Natural killer cell treated with Interleukin-12 subunit alpha and Interleukin-12 subunit beta and Interleukin-15 and Interleukin-18, amount 100 ng/mL, for 72 hours (primary cell): ENCODE measurements around the gene EXOC6. TPM values are rescaled to one million over a fixed set of nuclear protein-coding genes. Genes with fewer than 3 reads are reported as not detected.

Source experiments
- ATAC-seq, 2 donors: fragments of 150-1000 bp; cut with Tn5 transposase in 1 of 2; sonication (Bioruptor Pico), chemical (Tn5 transposase) in 1 of 2; 2 replicates each; pipeline ENCODE4 v1.10.0; 2021
- DNase-seq: peaks from one replicate; pipeline ENCODE4 v3.0.0; 2022; ENCODE audit warnings: low spot score
- H3K27ac Mint-ChIP-seq, 2 donors: 1 replicate in 1 of 2; 2 replicates in 1 of 2; pipeline ENCODE4 v1.8.0; 2022; ENCODE audit warnings: mixed read lengths in 2 of 2, mild to moderate bottlenecking in 1 of 2, moderate library complexity in 1 of 2
- H3K27me3 Mint-ChIP-seq, 2 donors: 1 replicate in 1 of 2; 2 replicates in 1 of 2; pipeline ENCODE4 v1.8.0; 2022; ENCODE audit warnings: mixed read lengths in 2 of 2
- H3K36me3 Mint-ChIP-seq: one replicate; pipeline ENCODE4 v1.8.0; 2022; ENCODE audit warnings: mixed read lengths
- H3K4me1 Mint-ChIP-seq, 2 donors: 1 replicate in 1 of 2; 2 replicates in 1 of 2; pipeline ENCODE4 v1.8.0; 2022; ENCODE audit warnings: low read depth in 2 of 2, mixed read lengths in 2 of 2, mild to moderate bottlenecking in 1 of 2
- H3K4me3 Mint-ChIP-seq: one replicate; pipeline ENCODE4 v1.8.0; 2022; ENCODE audit warnings: mixed read lengths
- H3K9me3 Mint-ChIP-seq: 2 replicates; pipeline ENCODE4 v1.8.0; 2022; ENCODE audit warnings: mixed read lengths
- total RNA-seq, 2 donors: library from RNA; stranded (reverse); gene quantifications; one replicate each; pipeline ENCODE4 v1.2.3, GENCODE V29; 2022

Gene EXOC6
- total RNA-seq, 2 donors from 2014 or later: 9.7 to 14.7 TPM

- H3K36me3 Mint-ChIP-seq: no peaks in the 10 kb centered on the region
- ATAC-seq (no peak), DNase-seq (no peak)
- H3K4me3 Mint-ChIP-seq: no peak overlapping the region
- H3K4me1 Mint-ChIP-seq: peaks cover 6 to 19% of the 10 kb centered on the region in 2 donors
- H3K9me3 Mint-ChIP-seq: no peaks in the 10 kb centered on the region
- no peak overlapping the region for H3K27ac Mint-ChIP-seq
- H3K27me3 Mint-ChIP-seq: no peaks in the 10 kb centered on the region
Measured at GRCh38 chr10:92995509-92995908, 147.2 kb downstream of the EXOC6 start.

GRCh38 chr10:92997620-92998019 is 149.3 kb downstream of the EXOC6 start:
- Mint-ChIP-seq H3K36me3 (no peaks in the 10 kb centered on the region), H3K4me3 (no peak overlapping the region), H3K4me1 (peaks cover 4 to 14% of the 10 kb centered on the region in 2 donors), H3K27ac (no peak overlapping the region), H3K9me3 (no peaks in the 10 kb centered on the region), H3K27me3 (no peaks in the 10 kb centered on the region)
- ATAC-seq: no peak
- no peak for DNase-seq

- Mint-ChIP-seq H3K4me1 (peaks cover 0 to 3% of the 10 kb centered on the region in 2 donors), H3K9me3 (no peaks in the 10 kb centered on the region), H3K27ac (no peak overlapping the region), H3K27me3 (no peaks in the 10 kb centered on the region), H3K36me3 (no peaks in the 10 kb centered on the region), H3K4me3 (no peak overlapping the region)
- DNase-seq (no peak), ATAC-seq (no peak)
Measured at GRCh38 chr10:92999191-92999590, 150.9 kb downstream of the EXOC6 start.

- Mint-ChIP-seq H3K4me1 (no peaks in the 10 kb centered on the region), H3K27me3 (no peaks in the 10 kb centered on the region), H3K4me3 (no peak overlapping the region), H3K27ac (no peak overlapping the region), H3K36me3 (no peaks in the 10 kb centered on the region), H3K9me3 (no peaks in the 10 kb centered on the region)
- ATAC-seq: no peak
- DNase-seq: no peak
Measured at GRCh38 chr10:93006435-93007039, 158.2 kb downstream of the EXOC6 start.

GRCh38 chr10:93015722-93016121 is 167.4 kb downstream of the EXOC6 start:
- Mint-ChIP-seq H3K4me3 (no peak overlapping the region), H3K27me3 (no peaks in the 10 kb centered on the region), H3K36me3 (no peaks in the 10 kb centered on the region), H3K9me3 (no peaks in the 10 kb centered on the region), H3K27ac (no peak overlapping the region), H3K4me1 (no peaks in the 10 kb centered on the region)
- DNase-seq (no peak), ATAC-seq (no peak)

- H3K4me3 Mint-ChIP-seq: no peak overlapping the region
- no peaks in the 10 kb centered on the region for H3K9me3 Mint-ChIP-seq
- H3K4me1 Mint-ChIP-seq: no peaks in the 10 kb centered on the region
- no peaks in the 10 kb centered on the region for H3K36me3 Mint-ChIP-seq
- DNase-seq: no peak
- ATAC-seq: no peak
- no peaks in the 10 kb centered on the region for H3K27me3 Mint-ChIP-seq
- H3K27ac Mint-ChIP-seq: no peak overlapping the region
Measured at GRCh38 chr10:93023013-93023650, 174.8 kb downstream of the EXOC6 start.

GRCh38 chr10:93026072-93026471 is 177.8 kb downstream of the EXOC6 start:
- DNase-seq (no peak), ATAC-seq (no peak)
- Mint-ChIP-seq H3K27me3 (no peaks in the 10 kb centered on the region), H3K4me1 (no peaks in the 10 kb centered on the region), H3K4me3 (no peak overlapping the region), H3K36me3 (no peaks in the 10 kb centered on the region), H3K27ac (no peak overlapping the region), H3K9me3 (no peaks in the 10 kb centered on the region)

GRCh38 chr10:93027508-93027907 is 179.2 kb downstream of the EXOC6 start:
- Mint-ChIP-seq H3K27me3 (no peaks in the 10 kb centered on the region), H3K4me1 (no peaks in the 10 kb centered on the region), H3K9me3 (no peaks in the 10 kb centered on the region), H3K36me3 (no peaks in the 10 kb centered on the region), H3K27ac (no peak overlapping the region), H3K4me3 (no peak overlapping the region)
- DNase-seq (no peak), ATAC-seq (no peak)

- Mint-ChIP-seq H3K36me3 (no peaks in the 10 kb centered on the region), H3K27me3 (no peaks in the 10 kb centered on the region), H3K4me1 (no peaks in the 10 kb centered on the region), H3K4me3 (no peak overlapping the region), H3K27ac (no peak overlapping the region), H3K9me3 (no peaks in the 10 kb centered on the region)
- ATAC-seq (no peak), DNase-seq (no peak)
Measured at GRCh38 chr10:93028883-93029282, 180.6 kb downstream of the EXOC6 start.

- DNase-seq: no peak
- no peaks in the 10 kb centered on the region for H3K4me1 Mint-ChIP-seq
- H3K27me3 Mint-ChIP-seq: no peaks in the 10 kb centered on the region
- H3K4me3 Mint-ChIP-seq: no peak overlapping the region
- H3K9me3 Mint-ChIP-seq: no peaks in the 10 kb centered on the region
- H3K27ac Mint-ChIP-seq: no peak overlapping the region
- no peak for ATAC-seq
- H3K36me3 Mint-ChIP-seq: no peaks in the 10 kb centered on the region
Measured at GRCh38 chr10:93030409-93030808, 182.1 kb downstream of the EXOC6 start.

- no peaks in the 10 kb centered on the region for H3K9me3 Mint-ChIP-seq
- H3K27me3 Mint-ChIP-seq: no peaks in the 10 kb centered on the region
- H3K4me3 Mint-ChIP-seq: no peak overlapping the region
- H3K36me3 Mint-ChIP-seq: no peaks in the 10 kb centered on the region
- H3K27ac Mint-ChIP-seq: no peak overlapping the region
- no peaks in the 10 kb centered on the region for H3K4me1 Mint-ChIP-seq
- ATAC-seq: no peak
- no peak for DNase-seq
Measured at GRCh38 chr10:93032105-93032808, 183.9 kb downstream of the EXOC6 start.

- DNase-seq (no peak), ATAC-seq (no peak)
- Mint-ChIP-seq H3K27ac (no peak overlapping the region), H3K27me3 (no peaks in the 10 kb centered on the region), H3K9me3 (no peaks in the 10 kb centered on the region), H3K4me1 (no peaks in the 10 kb centered on the region), H3K4me3 (no peak overlapping the region), H3K36me3 (no peaks in the 10 kb centered on the region)
Measured at GRCh38 chr10:93032809-93033137, 184.5 kb downstream of the EXOC6 start.

- Mint-ChIP-seq H3K4me3 (no peak overlapping the region), H3K9me3 (no peaks in the 10 kb centered on the region), H3K27me3 (no peaks in the 10 kb centered on the region), H3K27ac (no peak overlapping the region), H3K4me1 (no peaks in the 10 kb centered on the region), H3K36me3 (no peaks in the 10 kb centered on the region)
- DNase-seq (no peak), ATAC-seq (no peak)
Measured at GRCh38 chr10:93034426-93034825, 186.1 kb downstream of the EXOC6 start.

- Mint-ChIP-seq H3K4me3 (no peak overlapping the region), H3K4me1 (peaks cover 0 to 6% of the 10 kb centered on the region in 2 donors), H3K27me3 (no peaks in the 10 kb centered on the region)
Measured at GRCh38 chr10:93039110-93039509, 190.8 kb downstream of the EXOC6 start.

More at GRCh38 chr10:93039110-93039509, 190.8 kb downstream of the EXOC6 start:
- Mint-ChIP-seq H3K27ac (no peak overlapping the region), H3K36me3 (no peaks in the 10 kb centered on the region), H3K9me3 (no peaks in the 10 kb centered on the region)
- DNase-seq: no peak
- no peak for ATAC-seq
